ENCODE results near the gene ZNF764.

The ZNF764 gene

DNA sequence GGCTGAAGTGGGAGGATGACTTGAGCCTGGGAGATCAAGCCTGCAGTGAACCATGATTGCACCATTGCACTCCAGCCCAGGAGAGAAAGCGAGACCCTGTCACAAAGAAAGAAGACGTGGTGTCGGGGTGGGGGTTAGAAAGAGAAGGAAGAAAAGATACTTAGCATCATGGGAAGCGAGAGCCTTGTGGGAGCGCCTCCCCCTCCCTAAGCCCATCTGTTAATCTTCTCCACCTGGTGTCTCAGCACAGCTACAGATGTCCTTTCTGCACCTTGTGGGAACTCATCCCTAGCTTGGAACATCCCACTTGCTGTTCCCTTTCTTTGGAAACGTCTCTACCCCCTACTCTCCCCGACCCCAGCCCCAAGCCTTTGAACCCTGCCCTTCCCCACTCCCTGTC is 7.4 kb upstream of the ZNF764 start:
- TF ChIP-seq, protein P1, sequence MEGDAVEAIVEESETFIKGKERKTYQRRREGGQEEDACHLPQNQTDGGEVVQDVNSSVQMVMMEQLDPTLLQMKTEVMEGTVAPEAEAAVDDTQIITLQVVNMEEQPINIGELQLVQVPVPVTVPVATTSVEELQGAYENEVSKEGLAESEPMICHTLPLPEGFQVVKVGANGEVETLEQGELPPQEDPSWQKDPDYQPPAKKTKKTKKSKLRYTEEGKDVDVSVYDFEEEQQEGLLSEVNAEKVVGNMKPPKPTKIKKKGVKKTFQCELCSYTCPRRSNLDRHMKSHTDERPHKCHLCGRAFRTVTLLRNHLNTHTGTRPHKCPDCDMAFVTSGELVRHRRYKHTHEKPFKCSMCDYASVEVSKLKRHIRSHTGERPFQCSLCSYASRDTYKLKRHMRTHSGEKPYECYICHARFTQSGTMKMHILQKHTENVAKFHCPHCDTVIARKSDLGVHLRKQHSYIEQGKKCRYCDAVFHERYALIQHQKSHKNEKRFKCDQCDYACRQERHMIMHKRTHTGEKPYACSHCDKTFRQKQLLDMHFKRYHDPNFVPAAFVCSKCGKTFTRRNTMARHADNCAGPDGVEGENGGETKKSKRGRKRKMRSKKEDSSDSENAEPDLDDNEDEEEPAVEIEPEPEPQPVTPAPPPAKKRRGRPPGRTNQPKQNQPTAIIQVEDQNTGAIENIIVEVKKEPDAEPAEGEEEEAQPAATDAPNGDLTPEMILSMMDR (IDR thresholded peaks at IDR 0.05; ENCODE audit: low read depth, low read length), result no peak
- DNase-seq (ENCODE audit: low read depth in 2 of 2), result no peak
- no peak overlapping the region for H3K4me3 ChIP-seq (replicated peaks in 1 of 2; ENCODE audit: low read depth in 2 of 2, low read length in 2 of 2)

DNA sequence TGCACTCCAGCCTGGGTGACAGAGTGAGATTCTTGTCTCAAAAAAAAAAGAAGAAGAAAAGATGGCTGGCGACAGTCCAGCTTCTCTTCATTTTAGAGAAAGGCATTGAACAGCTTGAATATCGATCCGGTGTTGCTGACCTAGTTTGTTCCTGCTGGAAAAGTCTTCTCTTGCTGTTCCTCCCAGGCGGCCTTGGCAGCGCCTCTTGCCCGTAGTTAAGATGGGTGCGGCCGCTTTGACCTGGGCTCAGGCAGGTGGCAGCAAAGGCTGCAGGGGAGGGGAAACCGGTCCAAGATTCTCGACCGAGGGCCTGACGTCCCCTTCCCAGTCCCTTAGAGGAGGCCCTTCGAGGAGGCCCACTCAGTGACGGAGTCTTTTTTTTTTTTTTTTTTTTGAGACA is 3.8 kb upstream of the ZNF764 start:
- DNase-seq (ENCODE audit: low read depth in 2 of 2), result no peak
- no peak overlapping the region for H3K4me3 ChIP-seq (replicated peaks in 1 of 2; ENCODE audit: low read depth in 2 of 2, low read length in 2 of 2)
- TF ChIP-seq, protein P1 (IDR thresholded peaks at IDR 0.05; ENCODE audit: low read depth, low read length), result no peak

DNA sequence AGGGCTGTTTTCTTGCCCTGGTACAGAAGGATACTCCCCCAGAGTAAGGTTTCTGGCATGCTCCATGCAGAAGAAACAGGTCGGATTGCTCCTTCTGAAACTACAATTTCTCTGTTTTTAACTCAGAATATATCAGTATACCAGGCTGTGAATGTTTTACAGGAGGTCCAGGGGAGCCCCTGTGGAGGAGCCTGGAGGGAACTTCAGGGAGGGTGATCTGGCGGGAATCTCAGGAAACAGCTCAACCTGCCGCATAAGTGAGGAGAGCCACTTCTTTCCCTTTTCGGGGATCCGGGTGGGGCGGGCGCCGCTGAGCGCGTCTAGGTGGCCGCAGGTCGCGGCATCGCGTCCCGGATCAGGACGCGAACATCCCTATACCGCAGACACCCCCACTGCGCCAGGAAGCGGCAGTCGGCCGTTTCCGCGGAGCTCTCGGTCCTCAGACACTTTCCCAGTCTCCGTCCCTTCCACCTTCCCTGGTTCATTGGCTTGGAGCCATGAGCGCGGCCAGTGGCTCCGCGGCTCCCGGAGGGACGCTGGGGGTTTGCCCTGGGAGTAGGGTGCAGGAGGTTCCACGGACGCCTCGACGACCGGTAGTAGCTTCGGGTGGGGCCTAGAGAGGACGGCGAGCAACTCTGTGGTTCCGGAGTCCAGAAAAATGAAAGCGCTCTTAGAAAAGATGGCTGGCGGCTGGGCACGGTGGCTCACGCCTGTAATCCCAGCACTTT is 3.1 kb upstream of the ZNF764 start:
- peak in 1 of 2 donors; percentile 18 for DNase-seq (ENCODE audit: low read depth in 2 of 2)
- peak overlapping the region; percentile 32 to 41 for H3K4me3 ChIP-seq (replicated peaks in 1 of 2; ENCODE audit: low read depth in 2 of 2, low read length in 2 of 2)
- TF ChIP-seq, protein P1 (IDR thresholded peaks at IDR 0.05; ENCODE audit: low read depth, low read length), result no peak

DNA sequence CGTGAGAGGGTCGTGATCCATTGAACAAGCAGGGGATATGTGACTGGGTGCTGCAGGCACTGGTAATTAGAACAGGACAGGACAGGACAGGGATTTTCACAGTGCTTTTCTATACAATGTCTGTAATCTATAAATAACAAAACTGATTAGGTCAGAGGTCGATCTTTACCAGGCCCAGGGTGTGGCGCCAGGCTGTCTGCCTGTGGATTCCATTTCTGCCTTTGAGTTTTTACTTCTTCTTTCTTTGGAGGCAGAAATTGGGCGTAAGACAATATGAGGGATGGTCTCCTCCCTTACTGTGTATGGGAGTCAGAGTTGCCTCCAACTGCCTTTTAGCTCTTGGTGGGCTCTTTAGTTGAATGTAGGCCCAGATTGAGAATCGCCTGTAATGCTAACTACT is 1.5 kb upstream of the ZNF764 start:
- H3K4me3 ChIP-seq (replicated peaks in 1 of 2; ENCODE audit: low read depth in 2 of 2, low read length in 2 of 2), result no peak overlapping the region
- TF ChIP-seq, protein P1 (IDR thresholded peaks at IDR 0.05; ENCODE audit: low read depth, low read length), result no peak
- DNase-seq (ENCODE audit: low read depth in 2 of 2), result no peak

DNA sequence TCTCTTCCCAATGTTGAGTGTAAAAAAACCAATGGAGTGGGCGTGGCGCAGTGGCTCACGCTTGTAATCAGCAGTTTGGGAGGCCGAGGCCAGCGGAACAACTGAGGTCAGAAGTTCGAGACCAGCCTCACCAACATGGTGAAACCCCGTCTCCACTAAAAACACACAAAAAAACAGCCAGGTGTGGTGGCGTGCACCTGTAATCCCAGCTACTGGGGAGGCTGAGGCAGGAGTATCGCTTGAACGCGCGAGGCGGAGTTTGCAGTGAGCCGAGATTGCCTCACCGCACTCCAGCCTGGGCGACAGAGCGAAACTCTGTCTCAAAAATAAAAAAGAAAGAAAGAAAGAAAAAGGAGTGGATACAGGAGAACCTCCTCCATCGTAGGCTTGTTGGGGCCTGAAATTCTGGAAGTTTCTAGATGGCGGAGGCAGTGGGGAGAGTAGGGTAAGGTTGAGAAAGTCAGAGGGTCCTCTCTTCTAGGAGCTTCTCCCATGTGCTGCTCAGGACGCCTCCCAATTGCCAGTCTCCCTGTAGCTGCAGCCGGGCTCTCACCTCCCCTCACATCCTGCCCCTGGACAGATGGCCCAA is 709 bp upstream of the ZNF764 start:
- TF ChIP-seq, protein P1 (IDR thresholded peaks at IDR 0.05; ENCODE audit: low read depth, low read length), result no peak

DNA sequence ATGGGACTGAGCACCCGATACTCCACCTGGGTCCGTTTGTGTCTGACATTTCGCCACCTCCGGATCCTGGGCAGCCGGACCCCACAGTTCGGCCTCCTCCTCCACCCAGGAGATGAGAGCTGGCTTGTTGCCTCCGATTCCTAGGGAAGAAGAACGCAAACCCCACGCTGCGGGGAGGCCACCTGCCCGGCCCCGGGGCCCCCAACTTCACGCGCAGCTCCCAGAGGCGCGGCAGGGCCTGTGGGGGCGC is 542 bp downstream of the ZNF764 start:
- TF ChIP-seq, protein P1 (IDR thresholded peaks at IDR 0.05; ENCODE audit: low read depth, low read length), result no peak
- DNase-seq (ENCODE audit: low read depth in 2 of 2), result no peak
- H3K4me3 ChIP-seq (replicated peaks in 1 of 2; ENCODE audit: low read depth in 2 of 2, low read length in 2 of 2), result peak overlapping the region; percentile 74 to 77

More for the DNA sequence above, 709 bp upstream of the ZNF764 start:
- DNase-seq (ENCODE audit: low read depth in 2 of 2), result no peak
- peak overlapping the region in 1 of 2 donors; percentile 33 for H3K4me3 ChIP-seq (replicated peaks in 1 of 2; ENCODE audit: low read depth in 2 of 2, low read length in 2 of 2)

DNA sequence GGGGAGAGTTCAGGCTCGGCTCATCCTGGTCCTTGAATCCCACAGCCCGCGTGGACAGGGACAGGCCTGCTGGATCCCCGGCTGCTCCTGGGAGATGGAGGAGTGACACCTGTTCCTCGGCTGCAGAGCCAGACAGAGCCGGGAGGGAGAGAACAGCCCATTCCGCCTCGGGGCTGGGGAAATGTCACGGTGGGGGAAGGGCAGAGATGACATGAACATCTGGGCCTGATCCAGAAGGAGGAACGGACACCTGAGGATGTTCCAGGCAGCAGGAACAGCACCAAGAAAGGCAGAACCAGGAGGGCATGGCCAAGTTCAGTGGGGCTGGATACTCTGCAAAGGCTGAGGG is 2.1 kb downstream of the ZNF764 start:
- DNase-seq (ENCODE audit: low read depth in 2 of 2), result no peak
- no peak overlapping the region for H3K4me3 ChIP-seq (replicated peaks in 1 of 2; ENCODE audit: low read depth in 2 of 2, low read length in 2 of 2)
- TF ChIP-seq, protein P1 (IDR thresholded peaks at IDR 0.05; ENCODE audit: low read depth, low read length), result no peak
